Tibial artery (tissue), 4 donors: ENCODE results near the gene ARHGAP12.
A peak's percentile ranks its signal among the peaks of the same experiment; 100 is the strongest.
"Not testable (repeated sequence)": the region's sequence is repeated elsewhere in the genome, so short reads cannot be mapped to it uniquely, and the experiment has no call there.

ENCODE experiments used
- DNase-seq, 2 donors: peaks; one replicate each; pipeline ENCODE4 v3.0.0-alpha.2; 2019
- H3K27ac ChIP-seq, 2 donors: fragments of 200-600 bp; sonication (generic) in 1 of 2; 1 replicate in 1 of 2; 2 replicates in 1 of 2; pipeline ENCODE4 v1.5.1; 2018 to 2019; ENCODE audit warnings: mild to moderate bottlenecking in 1 of 2
- H3K27me3 ChIP-seq, 2 donors: fragments of 200-600 bp; sonication (generic) in 1 of 2; one replicate each; pipeline versions ENCODE4 v1.5.1 to v1.6.0; 2016 to 2019
- H3K36me3 ChIP-seq, 3 donors: fragments of 200-600 bp; sonication (generic) in 2 of 3; one replicate each; pipeline ENCODE4 v1.5.1; 2016 to 2019; ENCODE audit warnings: mild to moderate bottlenecking in 2 of 3
- H3K4me1 ChIP-seq, 4 donors: fragments of 200-600 bp; sonication (generic) in 2 of 4; 1 replicate in 3 of 4; 2 replicates in 1 of 4; pipeline ENCODE4 v1.5.1; 2016 to 2019
- H3K4me3 ChIP-seq, 2 donors: fragments of 200-600 bp; sonication (generic) in 1 of 2; 1 replicate in 1 of 2; 2 replicates in 1 of 2; pipeline ENCODE4 v1.5.1; 2018 to 2019; ENCODE audit warnings: mild to moderate bottlenecking in 2 of 2
- H3K9me3 ChIP-seq, 3 donors: fragments of 200-600 bp; sonication (generic) in 1 of 3; one replicate each; pipeline ENCODE4 v1.5.1; 2016 to 2019
- CTCF ChIP-seq, 2 experiments: fragments of 200-600 bp in 1 of 2; fragments of 450-650 bp in 1 of 2; IDR thresholded peaks; one replicate each; pipeline ENCODE4 v1.5.1; 2017 to 2019; ENCODE audit warnings: antibody characterized with exemption in 2 of 2, mild to moderate bottlenecking in 1 of 2, moderate library complexity in 1 of 2
- intact Hi-C: fragments of 100-400 bp; cut with DNase I; formaldehyde crosslinking; loops from one replicate; pipeline ENCODE4 v1.15.0; 2023; ENCODE audit warnings: low total_unique reads

Gene ARHGAP12

GRCh38 chr10:31905586-31905985, 23.0 kb downstream of the ARHGAP12 start:
- intact Hi-C loops = no loop called here
- TF ChIP-seq CTCF (IDR thresholded peaks at IDR 0.05) = no peak
- Histone ChIP-seq H3K27me3 (no peaks in the 10 kb centered on the region), H3K36me3 (peaks cover 0 to 7% (median 0%) of the 10 kb centered on the region in 3 donors), H3K27ac (no peak overlapping the region), H3K4me3 (no peak overlapping the region), H3K9me3 (no peaks in the 10 kb centered on the region), H3K4me1 (peaks cover 0 to 42% (median 2%) of the 10 kb centered on the region in 4 donors)
- DNase-seq = no peak

GRCh38 chr10:31902625-31903024, 26.0 kb downstream of the ARHGAP12 start:
- Histone ChIP-seq H3K9me3 (no peaks in the 10 kb centered on the region), H3K27ac (no peak overlapping the region), H3K27me3 (no peaks in the 10 kb centered on the region), H3K4me3 (no peak overlapping the region), H3K36me3 (peaks cover 0 to 7% (median 0%) of the 10 kb centered on the region in 3 donors), H3K4me1 (peaks cover 0 to 37% (median 2%) of the 10 kb centered on the region in 4 donors)
- TF ChIP-seq CTCF (IDR thresholded peaks at IDR 0.05) = no peak
- intact Hi-C loops = no loop called here
- DNase-seq = no peak

- Histone ChIP-seq H3K9me3 (no peaks in the 10 kb centered on the region), H3K36me3 (no peaks in the 10 kb centered on the region), H3K4me1 (peaks cover 0 to 20% (median 13%) of the 10 kb centered on the region in 4 donors), H3K27ac (peak overlapping the region in 1 of 2 donors; percentile 6), H3K4me3 (no peak overlapping the region), H3K27me3 (no peaks in the 10 kb centered on the region)
- TF ChIP-seq CTCF (IDR thresholded peaks at IDR 0.05) = no peak
- intact Hi-C loops = no loop called here
- DNase-seq = no peak
These were observed 31.1 kb downstream of the ARHGAP12 start for GRCh38 chr10:31897506-31897905.

GRCh38 chr10:31896968-31897384, 31.7 kb downstream of the ARHGAP12 start:
- no peaks in the 10 kb centered on the region for H3K27me3 ChIP-seq
- DNase-seq = no peak

GRCh38 chr10:31895722-31896121, 32.9 kb downstream of the ARHGAP12 start:
- H3K27me3 ChIP-seq, H3K27ac ChIP-seq, DNase-seq, H3K36me3 ChIP-seq, intact Hi-C loops, H3K9me3 ChIP-seq, H3K4me3 ChIP-seq: not testable (repeated sequence)
- H3K4me1 ChIP-seq = peaks cover 0 to 20% (median 13%) of the 10 kb centered on the region in 4 donors

More at GRCh38 chr10:31896968-31897384, 31.7 kb downstream of the ARHGAP12 start:
- Histone ChIP-seq H3K27ac (peak overlapping the region in 1 of 2 donors; percentile 6), H3K9me3 (no peaks in the 10 kb centered on the region), H3K36me3 (no peaks in the 10 kb centered on the region), H3K4me1 (peaks cover 0 to 20% (median 13%) of the 10 kb centered on the region in 4 donors), H3K4me3 (no peak overlapping the region)
- intact Hi-C loops = no loop called here
- no peak for TF ChIP-seq CTCF (IDR thresholded peaks at IDR 0.05)

- no peak for DNase-seq
- Histone ChIP-seq H3K4me3 (no peak overlapping the region), H3K9me3 (no peaks in the 10 kb centered on the region), H3K36me3 (no peaks in the 10 kb centered on the region), H3K4me1 (peaks cover 0 to 38% (median 7%) of the 10 kb centered on the region in 4 donors), H3K27ac (no peak overlapping the region), H3K27me3 (no peaks in the 10 kb centered on the region)
- intact Hi-C loops = no loop called here
- no peak for TF ChIP-seq CTCF (IDR thresholded peaks at IDR 0.05)
These were observed 40.2 kb downstream of the ARHGAP12 start for GRCh38 chr10:31888442-31888841.
